GM18951 (cell line): ENCODE results near the gene SNX25.
A peak's percentile ranks its signal among the peaks of the same experiment; 100 is the strongest.
"Not testable (repeated sequence)": the region's sequence is repeated elsewhere in the genome, so short reads cannot be mapped to it uniquely, and the experiment has no call there.

Experiments
- POLR2A ChIP-seq: IDR thresholded peaks from 4 replicates; pipeline ENCODE4 v1.6.1; 2011; ENCODE audit warnings: mild to moderate bottlenecking; ENCODE audit not compliant: insufficient read length, insufficient read depth; ENCODE audit errors: extremely low read depth
- in situ Hi-C: fragments of 300-500 bp; cut with MboI; formaldehyde crosslinking; loops from one replicate; pipeline ENCODE4 v1.12.0; 2022; ENCODE audit warnings: low sequenced_read_pairs, mixed read lengths, inconsistent platforms; ENCODE audit not compliant: unreplicated experiment

Gene SNX25

DNA sequence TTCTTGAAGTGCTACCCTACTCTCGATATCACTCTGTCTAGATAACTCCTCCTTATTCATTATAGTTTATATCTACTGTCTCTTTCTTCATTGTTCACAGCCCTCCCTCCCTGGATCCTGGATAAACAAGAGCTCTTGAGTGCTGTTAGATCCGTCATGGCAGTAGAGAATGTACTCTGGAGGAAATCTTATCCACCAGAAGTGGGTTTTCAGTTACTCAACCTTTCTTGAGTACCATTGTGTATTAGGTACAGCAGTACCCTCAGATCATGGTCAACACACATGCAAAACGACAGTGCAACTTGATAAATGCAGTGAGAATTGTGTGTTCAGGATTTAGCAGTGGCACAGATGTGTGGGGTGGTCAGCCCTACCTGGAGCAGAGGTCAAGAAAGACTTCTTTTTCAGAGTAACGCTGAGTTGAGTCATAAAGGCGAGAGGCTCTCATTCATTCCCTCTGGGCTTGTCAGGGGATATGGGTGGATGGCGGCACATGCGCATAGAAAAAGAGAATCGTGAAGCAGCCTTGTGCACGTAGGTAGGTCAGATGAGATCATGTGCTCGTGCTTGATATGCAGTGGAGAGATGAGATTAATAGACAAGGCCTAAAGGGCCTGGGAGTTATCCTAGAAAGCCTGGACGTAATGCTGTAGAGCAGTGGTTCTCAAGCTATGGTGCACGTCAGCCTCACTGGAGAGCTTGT, 89.5 kb downstream of the SNX25 start:
- in situ Hi-C loops: no loop called here
- TF ChIP-seq POLR2A: no peak

DNA sequence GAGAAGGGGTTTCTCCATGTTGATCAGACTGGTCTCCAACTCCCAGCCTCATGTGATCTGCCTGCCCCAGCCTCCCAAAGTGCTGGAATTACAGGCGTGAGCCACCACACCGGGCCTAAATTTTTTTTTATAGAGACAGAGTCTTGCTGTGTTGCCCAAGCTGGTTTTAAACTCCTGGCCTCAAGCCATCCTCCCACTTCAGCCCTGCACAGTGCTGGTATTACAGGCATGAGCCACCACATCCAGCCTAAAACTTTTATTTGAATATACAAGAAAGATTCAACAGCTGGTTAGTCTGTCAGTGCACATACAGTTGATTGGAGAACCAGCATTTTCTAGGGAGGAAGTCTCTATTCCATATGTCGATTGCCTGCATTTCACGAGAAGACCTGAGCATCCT, 95.1 kb downstream of the SNX25 start:
- TF ChIP-seq POLR2A: no peak
- in situ Hi-C loops: no loop called here

- TF ChIP-seq POLR2A: no peak
- in situ Hi-C loops: no loop called here
Observed at GRCh38 chr4:185304944-185305690, 95.7 kb downstream of the SNX25 start.

DNA sequence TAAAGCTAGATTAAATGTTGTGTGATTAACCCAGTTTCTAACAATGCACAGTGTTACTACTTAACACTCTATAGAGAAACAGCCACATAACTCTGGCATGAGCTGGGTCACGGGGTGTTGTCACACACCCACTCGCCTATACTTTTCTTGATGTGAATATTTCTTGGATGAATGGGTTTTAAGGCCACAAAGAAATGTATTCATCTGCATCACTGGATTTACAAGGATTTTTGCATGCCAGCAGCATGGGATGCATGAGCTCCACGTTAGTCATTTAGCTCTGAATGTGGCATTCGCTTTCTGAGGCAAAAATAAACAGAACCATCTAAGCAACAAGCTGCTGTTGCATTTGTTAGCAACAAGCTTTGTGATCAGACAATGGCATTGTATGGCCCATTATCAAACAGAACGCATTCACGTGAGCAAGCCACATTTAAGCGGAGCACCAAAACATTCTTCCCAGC, 96.6 kb downstream of the SNX25 start:
- no peak for TF ChIP-seq POLR2A
- in situ Hi-C loops: no loop called here

- peak; percentile 41 for TF ChIP-seq POLR2A
- in situ Hi-C loops: no loop called here
Observed at GRCh38 chr4:185307136-185307950, 97.9 kb downstream of the SNX25 start.

DNA sequence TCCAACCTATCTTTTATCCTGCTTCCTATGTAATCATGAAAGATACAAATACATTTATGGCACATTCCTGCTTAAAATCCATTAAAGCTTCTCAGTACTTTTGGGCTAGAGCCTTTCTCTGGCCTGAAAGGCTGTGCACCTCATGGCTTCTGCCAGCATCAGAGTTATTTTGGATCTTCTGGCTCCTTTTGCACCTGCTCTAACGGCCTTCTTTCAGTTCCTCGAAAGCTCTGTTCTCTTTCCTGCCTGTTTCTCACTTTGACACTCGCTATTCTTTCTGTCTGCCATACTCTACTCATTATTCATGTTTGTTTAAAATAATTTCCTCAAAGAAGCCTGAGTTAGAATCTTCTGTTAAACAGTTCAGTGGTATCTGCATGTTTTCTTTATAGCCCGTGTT, 100.4 kb downstream of the SNX25 start:
- no peak for TF ChIP-seq POLR2A
- in situ Hi-C loops: no loop called here

DNA sequence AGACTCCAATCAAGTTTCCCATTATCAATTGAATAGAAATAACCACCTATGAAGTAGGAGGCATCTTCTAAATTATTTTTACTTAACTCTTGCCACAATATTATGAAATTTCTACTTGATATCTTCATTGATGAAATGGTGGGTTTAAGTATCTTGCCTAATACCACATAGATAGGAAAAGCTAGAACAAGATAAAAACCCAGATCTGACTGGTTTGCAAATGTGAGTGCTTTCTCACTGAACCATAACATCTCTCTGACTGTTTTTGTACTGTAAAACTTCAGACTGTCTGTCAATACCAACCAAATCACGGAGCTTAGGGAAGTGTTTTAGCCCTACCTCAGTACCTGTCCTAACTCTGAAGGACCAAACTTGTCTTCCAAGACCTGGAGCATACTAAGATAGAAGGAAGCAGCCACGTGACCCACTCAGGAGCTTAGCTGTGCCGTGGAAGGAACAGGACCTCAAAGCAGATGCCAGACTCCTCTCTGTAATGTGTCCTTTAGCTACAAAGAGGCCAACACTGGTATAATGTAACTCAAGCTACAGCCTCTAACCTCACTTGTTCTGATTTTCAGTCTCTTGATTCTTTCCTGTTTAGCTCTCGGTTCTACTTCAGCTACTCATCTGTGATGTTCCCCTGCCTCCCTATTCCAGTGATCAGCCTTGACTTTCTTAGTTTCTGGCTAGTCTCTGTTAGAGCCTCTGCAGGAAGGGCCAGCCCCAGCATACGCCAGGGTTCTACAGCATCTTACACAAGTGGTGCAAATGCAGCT, 101.9 kb downstream of the SNX25 start:
- in situ Hi-C loops: no loop called here
- no peak for TF ChIP-seq POLR2A

- no peak for TF ChIP-seq POLR2A
- in situ Hi-C loops: no loop called here
Observed at GRCh38 chr4:185312699-185313098, 103.3 kb downstream of the SNX25 start.

- in situ Hi-C loops: not testable (repeated sequence)
Observed at GRCh38 chr4:185317462-185317861, 108.1 kb downstream of the SNX25 start.

DNA sequence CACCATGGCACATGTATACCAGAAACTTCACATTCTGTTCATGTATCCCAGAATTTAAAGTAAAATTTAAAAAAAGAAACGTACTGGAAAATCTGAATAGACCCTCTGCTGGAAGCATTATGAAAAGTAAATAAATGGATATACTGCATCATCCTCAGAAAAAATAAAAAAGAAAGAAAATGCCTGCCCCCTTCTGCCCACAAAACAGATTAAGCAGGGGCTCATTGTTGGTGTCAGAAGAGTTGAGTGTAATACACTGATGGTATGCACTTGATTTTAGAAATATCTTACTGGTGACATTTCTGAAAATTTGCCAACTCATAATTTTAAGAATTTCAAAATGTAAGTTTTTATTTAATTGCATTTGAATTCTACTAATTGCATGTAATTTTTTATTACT, 108.5 kb downstream of the SNX25 start:
- in situ Hi-C loops: no loop called here
- TF ChIP-seq POLR2A: no peak

DNA sequence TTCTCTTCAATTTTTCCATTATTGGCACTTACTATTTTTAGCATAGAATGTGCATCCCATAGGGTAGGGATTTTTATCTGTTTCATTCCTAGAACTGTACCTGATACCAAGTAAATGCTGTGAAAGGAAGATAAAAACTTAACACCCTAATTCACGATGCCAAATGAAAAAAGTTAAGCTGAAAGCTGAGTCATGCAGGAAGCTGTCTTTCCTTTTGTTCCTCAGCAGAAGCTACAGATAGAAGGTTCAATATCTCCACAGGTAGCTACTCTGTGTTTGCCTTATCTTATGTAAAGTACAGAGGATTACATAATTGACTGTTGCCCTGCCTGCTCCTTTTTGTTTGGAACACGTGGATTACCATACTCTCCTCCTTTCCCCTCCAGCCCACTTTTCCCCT, 109.3 kb downstream of the SNX25 start:
- no peak for TF ChIP-seq POLR2A
- in situ Hi-C loops: no loop called here

GRCh38 chr4:185322803-185323202, 113.4 kb downstream of the SNX25 start:
- TF ChIP-seq POLR2A: no peak

GRCh38 chr4:185323606-185324005, 114.2 kb downstream of the SNX25 start:
- in situ Hi-C loops: no loop called here
- no peak for TF ChIP-seq POLR2A

More at GRCh38 chr4:185322803-185323202, 113.4 kb downstream of the SNX25 start:
- in situ Hi-C loops: no loop called here

- in situ Hi-C loops: not testable (repeated sequence)
Observed at GRCh38 chr4:185324361-185324760, 115.0 kb downstream of the SNX25 start.

GRCh38 chr4:185325721-185326120, 116.3 kb downstream of the SNX25 start:
- in situ Hi-C loops: not testable (repeated sequence)
